Epidermal melanocyte (primary cell): ENCODE data around the gene PPARD.
"Not testable (repeated sequence)": the region's sequence is repeated elsewhere in the genome, so short reads cannot be mapped to it uniquely, and the experiment has no call there.

ENCODE experiments used
- DNase-seq: peaks from one replicate; pipeline ENCODE4 v3.0.0; 2011; ENCODE audit warnings: low spot score; ENCODE audit not compliant: insufficient read length

PPARD gene

DNA sequence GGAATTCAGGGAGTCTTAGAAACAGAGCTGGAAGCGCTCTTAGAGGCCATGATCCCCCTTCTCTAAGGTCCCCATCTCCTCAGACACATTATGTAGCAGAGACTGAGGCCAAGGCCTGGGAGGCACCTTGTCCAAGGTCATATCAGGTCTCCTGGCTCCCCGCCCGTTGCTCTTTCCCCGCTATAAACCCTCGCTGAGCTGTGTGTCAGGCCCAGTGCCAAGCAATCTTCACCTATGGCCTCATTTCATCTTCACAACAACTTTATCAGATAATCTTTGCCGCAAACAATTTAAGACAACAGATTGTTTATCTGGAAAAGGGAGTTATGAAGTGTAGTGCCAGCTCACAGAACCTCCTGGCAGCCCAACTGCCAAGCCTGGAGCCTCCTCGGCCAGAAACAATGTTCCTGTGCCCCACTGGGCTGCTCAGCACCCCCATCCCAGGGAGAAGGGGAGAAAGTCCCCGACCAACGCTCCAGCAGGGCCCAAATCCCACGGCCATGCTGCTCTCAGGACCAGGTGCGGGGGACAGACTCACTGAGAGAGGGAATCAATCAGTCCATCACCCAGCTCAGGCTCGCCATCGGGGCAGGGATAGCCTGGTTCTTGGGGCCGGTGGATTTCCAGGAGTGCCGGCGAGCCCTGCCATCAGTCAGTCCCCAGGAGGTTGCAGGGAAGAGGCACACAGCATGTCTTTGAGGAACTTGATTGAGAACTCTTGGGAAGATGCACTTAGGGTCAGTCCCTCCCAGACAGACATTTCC, 92.9 kb downstream of the PPARD start:
- no peak for DNase-seq

DNA sequence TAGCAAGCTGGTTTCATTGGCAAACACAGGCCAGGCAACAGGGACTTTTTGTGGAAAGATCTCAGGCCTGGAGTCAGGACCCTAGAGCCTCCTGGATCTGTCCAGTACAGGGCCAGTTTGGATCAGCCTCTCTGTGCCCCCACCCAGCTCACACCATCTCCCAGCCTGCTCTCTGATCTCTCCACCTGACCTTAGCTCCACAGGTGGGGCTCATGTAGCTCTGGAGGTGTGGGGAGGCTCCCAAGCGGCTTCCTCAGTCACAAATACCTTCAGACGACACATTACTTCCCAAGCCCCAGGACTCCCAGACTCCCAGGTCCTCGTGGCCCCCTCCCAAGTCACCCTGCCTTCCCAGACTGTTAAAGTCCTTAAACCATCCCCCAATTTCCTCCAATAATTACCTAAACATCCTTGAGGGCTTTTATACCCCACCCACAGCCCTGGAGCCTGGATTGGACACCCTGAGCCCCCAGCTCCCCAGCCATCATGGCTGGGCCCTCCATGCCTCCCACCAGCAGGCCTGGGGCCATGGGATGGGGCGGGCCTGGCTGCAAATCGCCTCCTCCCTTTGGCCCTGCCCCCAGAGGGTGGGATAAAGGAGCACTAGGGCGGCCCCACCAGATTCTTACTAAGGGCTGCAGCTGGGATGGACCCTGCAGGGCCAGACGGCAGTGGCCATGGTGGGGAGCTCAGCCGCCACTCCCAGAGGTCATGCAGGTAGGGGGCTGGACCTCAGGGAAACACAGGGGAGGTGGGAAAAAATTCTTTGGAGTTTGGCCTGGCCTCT, 93.9 kb downstream of the PPARD start:
- DNase-seq: no peak

DNA sequence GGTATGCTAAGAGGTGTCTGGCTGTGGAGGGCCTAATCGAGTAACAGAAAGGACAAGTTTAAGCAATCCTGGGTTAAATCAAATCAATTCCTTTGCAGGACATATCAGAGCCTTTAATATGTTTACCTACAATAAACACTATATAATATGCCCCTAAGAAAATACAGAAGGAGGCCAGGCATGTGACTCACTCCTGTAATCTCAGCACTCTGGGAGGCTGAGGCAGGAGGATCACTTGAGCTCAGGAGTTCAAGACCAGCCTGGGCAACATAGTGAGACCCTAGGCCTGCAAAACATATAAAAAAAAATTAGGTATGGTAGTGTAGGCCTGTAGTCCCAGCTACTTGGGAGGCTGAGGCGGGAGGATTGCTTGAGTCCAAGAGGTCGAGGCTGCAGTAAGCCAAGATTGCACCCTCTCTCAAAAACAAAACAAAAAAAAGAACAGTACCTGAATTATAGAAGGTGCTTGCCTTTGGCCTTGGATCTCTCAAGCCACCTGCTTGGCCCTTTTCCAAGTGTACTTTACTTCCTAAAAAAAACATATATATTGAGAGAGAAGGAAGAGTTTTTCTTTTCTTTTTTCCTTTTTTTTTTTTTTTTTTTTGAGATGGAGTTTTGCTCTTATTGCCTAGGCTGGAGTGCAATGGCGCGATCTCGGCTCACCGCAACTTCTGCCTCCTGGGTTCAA, 96.2 kb downstream of the PPARD start:
- not testable (repeated sequence) for DNase-seq

DNA sequence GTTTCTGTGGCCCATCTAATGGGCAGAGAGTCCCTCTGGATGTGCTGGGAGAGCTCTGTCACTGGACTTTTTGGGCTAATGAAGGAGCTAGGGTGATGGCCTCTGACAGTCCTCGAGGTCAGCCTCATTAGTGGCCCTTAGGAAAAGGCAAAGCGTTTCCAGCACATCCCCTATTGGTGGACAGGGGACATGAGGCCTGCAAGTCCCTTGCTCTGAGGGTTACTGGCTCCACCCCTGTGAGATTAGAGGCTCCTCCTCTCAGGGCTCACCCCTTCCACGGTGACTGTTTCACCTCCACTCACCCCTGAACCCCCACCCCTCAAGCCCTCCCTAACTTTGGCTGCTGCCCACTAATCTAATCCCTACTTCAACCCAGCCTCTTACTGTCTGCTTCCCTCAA, 97.0 kb downstream of the PPARD start:
- DNase-seq: no peak

DNA sequence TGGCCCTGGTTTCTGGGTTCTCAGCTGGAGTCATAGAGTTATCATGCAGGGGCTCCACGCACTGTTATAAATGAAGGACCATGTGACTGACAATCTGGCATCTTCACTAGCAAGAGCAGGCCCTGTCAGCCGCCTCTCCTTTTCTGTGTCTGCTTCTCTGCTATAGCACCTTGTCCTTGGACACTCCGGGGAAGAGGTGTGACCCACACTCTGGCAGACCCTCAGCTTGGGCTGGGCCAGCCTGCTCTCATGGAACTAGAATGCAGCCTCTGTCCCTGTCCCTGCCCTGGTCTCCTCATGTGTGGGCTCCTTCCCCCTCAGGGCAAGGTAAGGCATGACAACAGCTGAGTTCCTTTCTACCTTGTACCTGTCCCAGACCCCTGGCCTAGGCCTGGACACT, 98.8 kb downstream of the PPARD start:
- DNase-seq: no peak

DNA sequence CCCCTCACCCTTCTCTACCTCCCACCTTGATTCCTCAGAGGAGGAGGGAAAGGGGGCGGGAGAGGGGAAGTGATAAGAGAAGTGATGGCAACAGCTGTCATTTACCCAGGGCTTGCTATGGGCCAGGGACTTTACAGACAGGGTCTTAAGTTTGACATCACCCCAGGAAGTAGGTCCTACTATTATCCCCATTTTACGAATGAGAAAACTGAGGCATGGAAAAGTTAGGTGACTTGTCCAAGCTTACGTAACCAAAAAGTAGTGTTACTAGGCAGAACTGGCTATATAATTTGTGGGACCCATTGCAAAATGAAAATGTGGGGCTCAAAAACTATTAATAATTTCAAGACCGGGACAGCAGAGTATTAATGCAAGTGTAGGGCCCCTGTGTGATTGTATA, 99.3 kb downstream of the PPARD start:
- DNase-seq: no peak

DNA sequence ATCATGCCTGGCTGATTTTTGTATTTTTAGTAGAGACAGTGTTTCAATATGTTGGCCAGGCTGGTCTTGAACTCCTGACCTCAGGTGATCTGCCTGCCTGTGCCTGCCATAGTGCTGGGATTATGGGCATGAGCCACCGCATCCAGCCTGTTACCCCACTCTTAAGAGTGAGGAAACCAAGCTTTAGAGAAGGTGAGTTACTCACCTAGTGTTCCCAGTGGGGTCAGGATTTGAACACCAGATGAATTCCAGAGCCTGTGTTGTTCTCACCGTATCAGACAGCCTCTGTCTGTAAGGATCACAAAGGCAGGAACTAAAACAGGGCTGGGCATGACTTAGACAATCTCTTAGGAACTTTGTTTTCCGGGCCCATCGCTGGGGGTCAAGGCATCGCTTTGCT, 100.3 kb downstream of the PPARD start:
- no peak for DNase-seq

DNA sequence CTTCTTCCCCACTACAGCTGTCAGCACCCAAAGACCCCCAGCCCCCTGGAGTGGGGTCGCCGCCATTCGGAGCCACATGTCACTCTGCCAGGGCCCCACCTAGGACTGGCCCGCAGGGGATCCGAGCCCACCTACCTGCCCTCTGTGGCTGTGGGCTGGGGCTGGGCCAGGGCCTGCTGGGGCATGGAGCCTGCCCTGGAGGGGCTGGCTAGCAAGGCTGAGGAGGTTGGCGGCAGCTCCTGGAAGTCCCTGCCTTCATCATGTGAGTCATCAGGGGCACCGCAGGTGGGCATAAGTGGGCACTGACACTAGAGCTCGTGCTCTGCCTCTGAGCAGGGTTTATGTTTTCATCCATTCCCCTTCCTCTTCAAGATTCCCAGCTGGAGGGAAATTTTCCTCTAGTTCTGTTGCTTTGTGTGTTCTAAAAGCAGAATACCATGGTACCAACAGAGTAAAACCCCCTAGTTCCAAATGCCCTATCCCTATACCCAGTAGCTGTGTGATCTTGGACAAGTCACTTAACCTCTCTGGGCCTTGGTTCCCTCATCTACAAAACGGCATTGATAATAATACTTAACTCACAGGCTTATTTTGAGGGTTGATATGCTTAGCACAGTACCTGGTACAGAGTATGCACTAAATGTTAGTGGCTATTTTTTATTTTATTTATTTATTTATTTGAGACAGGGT, 101.1 kb downstream of the PPARD start:
- DNase-seq: no peak

DNA sequence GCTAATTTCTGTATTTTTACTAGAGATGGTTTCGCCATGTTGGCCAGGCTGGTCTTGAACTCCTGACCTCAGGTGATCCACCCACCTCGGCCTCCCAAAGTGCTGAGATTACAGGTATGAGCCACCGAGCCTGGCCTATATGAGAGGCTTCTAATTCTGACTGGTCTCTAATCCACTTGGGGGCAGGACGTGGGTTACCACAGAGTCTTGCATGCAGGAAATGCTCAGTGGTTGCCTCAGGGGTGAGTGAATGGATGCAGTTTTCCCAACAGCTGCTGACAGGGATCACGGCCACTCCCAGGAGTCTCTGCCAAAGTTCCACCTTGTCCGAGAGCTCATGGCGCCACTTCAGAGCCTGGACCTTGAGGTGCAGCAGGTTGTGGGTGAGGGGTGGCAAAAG, 103.3 kb downstream of the PPARD start:
- no peak for DNase-seq

DNA sequence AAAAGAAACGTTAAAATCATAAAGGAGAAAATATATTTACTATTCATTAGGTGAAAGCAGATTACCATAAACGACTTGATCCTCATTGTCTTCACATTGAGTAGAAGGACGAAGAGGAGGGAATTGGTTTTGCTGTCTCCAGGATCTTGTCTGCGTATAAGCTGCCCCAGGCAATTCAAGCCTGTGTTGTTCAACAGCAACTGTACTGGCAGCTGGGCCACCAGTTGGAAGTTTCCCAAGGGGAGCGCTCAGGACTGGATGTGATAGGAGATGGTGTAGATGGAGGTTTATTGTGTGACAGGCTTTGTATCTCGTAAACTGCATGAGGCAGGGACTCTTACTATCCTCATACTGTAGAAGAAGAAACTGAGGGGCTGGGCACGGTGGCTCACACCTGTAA, 105.8 kb downstream of the PPARD start:
- no peak for DNase-seq

DNA sequence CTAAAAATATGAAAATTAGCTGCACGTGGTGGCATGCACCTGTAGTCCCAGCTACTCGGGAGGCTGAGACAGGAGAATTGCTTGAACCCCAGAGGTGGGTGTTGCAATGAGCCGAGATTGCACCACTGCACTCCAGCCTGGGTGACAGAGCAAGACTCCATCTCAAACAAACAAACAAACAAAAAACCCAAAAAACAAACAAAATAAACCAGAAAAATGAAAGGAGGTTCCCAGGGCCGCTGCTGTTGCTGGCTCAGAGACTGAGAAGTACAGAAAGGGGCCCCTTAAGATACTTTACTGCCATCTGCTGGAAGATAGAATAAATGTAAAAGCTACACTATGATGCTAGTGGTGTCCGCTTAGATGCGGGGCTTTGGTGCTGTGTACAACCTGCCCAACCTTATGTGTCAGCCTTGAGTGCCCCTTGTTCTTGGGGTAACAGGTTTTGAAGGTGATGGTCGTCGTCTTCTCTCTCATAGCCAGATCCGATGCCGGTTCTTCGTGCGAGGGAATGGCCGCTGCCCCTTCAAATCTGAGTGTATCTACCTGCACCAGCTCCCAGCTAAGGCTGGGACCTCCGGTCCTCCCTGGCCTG, 107.0 kb downstream of the PPARD start:
- DNase-seq: peak; percentile 88

DNA sequence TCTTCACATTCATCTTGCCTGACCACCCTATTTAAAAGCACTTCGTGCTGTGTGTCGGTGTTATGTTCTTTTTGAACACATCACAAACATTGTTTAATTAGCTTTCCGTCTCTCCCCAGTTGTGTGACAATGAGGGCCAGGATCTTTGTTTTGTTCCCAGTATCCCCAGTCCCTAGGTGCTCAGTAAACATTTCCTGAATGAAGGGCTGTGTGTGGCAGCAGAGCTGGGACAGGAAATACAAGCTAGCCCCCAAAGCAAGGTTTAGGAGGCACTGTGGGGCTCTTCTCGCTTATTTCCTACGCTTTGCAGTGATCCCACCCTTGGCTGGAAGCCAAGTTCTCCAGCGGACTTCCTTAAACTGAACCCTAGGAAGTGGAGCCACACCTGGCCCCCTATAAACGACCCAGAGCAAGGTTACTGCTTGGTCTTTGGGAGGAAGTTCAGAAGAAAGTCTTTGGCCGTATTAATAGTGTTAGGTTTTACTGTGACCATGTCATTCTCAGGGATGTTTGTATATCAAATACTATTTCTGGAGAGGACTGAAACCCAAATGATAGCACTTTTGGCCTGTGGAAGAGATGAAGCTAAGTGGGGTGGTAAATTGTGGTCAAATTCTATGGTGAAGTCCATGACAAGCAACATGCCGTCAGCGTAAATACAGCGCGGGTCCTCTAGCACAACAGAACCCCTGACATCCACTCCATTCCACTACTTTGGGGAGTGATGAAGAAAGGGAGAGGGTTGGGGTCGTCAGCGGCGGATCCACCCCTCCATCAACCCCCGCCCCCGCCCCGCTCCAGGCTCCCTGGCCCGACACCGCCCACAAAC, 109.2 kb downstream of the PPARD start:
- no peak for DNase-seq

DNA sequence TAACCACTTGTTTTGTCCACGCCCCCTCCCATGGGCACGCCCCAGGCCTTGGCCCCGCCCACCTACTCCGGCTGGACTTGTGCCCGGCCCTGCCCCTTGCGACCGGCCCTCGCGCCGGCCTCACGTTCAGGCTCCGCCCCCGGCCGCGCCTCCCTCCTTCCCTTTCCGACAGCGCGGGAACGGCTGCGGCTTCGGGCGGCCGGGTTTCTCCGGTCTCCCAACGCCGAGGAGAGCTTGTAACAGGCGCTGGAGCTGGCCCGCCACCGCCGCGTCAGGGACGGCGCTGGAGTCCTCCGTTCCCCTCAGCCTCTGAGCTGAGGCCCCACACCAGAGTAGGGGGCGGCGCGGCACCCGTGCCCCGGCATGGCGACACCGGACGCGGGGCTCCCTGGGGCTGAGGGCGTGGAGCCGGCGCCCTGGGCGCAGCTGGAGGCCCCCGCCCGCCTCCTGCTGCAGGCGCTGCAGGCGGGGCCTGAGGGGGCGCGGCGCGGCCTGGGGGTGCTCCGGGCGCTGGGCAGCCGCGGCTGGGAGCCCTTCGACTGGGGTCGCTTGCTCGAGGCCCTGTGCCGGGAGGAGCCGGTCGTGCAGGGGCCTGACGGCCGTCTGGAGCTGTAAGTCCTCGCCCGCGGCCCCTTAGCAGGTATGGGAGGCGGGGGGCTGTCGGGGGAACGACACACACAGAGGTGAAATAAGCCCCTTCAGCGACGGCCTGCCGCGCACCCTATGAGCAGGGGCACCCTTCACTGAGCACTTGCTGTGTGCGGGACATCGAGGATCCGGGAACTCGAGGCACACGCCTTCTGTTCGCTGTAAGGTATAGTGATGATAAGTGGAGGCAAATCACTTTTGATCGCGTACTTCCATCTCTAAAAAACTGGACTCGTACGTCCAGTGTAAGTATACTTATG, 110.1 kb downstream of the PPARD start, which contains the start of gene FANCE:
Gene FANCE (plus strand): TSS at position 156 of the 908 bp plus-strand sequence. CDS start 208 bp downstream, at position 364.
- DNase-seq: peak; percentile 87

DNA sequence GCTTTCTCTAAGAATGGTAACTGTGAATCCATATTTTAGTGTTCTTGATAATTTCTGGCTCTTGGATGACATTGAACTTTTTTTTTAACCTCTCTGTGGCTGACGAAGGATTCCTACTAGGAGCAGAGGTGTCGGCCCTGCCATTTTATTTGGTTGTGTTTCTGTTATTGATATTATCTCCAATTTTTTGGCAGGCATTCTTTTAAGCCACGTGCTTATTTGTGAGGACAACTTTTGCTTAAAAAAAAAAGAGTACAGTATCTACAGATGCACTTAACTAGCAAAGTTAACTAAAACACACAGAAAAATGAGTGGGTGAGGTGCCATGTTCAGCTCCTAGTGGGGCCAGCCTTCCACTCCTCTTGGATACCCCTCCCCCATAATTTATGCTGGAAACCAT, 110.9 kb downstream of the PPARD start:
- DNase-seq: no peak

DNA sequence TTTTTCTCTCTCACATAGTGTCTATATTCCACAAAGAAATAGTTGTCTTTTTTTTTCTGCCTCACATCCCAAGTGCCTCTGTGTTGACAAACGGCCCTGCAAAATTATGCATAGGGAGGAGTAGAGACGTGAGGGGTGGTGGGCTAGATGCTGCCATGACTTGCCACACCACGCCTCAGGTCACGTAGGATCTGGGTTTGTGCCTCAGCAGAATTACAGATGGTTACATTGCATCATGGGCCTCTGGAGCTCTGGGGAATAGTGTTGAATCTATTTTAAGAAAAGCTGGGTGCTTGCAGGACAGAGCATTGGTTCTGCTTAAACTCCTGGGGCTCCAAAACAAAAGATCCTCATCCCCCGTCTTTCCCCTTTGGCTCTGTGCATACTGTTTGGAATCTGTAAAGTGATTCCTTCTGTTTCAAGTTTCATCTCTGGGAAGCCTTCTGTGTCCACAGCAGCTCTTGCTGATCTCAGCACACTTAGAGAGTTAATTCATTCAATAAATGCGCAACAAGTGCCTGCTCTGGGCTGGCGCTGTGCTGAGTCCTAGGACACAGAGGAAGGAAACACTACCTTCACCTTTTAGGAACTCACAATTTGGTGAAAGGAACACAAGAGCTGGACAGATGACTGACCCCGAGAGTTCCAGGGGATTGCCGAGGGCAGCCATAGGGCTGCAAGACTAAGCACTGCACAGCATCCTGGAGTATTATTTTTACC, 112.2 kb downstream of the PPARD start:
- DNase-seq: no peak

DNA sequence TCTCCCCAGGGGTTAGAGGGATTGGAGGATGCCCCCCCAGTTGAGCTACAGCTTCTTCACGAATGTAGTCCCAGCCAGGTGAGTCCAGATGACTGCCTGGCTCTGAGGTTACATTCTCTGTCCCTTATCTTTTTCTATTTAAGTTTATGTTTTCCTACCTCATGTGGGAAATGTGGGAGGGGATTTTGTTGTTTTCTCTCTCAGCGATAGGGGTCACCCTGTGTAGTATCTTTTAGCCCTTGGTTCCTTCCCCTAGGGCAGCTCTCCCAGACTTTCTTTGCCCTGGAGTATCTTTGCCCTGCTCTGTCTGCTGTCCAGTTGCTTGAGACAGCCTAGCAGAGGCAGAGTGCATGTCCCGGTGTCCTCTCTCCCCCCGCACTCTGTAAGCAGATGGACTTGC, 115.5 kb downstream of the PPARD start:
- no peak for DNase-seq

DNA sequence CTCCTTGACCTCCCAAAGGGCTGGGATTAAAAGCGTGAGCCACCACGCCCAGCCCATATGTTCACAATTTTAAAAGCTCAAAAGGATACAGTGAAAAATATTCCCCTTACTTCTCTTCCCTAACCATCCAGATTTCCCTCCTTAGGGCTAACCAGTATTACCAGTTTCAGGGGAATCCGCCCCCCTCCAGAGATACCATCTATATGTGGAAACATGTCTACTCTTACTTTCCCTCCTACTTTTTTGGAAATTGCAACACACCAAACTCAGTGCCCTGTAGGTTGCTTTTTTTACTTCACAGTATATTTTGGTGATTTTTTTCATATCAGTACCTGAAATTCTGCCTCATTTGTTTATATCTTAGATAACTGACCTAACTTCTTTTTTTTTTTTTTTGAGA, 118.9 kb downstream of the PPARD start:
- DNase-seq: no peak

DNA sequence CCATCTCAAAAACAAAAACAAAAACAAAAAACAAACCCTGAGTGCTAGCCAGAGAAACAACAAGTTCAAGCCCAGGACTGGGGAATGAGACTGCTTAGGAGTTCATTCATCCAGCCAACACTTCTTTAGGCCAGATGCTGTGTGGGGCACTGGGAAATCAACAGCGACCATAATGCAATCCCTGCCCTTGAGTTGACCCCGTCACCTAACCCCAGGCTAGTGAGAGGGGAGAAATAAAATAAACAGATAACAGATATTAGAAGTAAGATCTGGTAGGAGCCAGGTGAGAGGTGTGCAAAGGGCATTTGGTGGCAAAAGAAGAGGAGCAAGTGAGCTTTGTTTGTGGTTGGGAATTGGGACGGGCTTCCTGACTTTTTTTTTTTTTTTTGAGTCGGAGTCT, 120.9 kb downstream of the PPARD start:
- no peak for DNase-seq

DNA sequence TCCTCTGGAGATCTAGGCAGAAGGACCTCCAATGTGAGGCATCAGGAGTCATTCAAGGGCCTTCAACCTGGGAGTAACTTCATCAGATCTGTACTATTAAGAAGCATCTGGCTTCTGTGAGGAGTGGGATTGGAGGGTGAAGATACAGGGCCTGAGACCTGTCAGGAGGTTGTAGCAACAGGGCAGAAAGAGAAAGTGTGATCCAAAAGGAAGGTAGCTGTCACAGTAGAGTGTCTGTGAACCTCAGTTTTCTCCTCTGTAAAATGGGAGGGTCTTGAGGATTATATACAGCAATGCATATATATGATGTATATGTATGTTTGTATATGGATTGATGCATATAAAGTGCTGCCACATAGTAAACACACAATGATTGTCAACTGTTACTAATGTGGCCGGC, 123.3 kb downstream of the PPARD start:
- no peak for DNase-seq
